ENCODE data around the gene SEMA5A.
"Not testable (repeated sequence)": the region's sequence is repeated elsewhere in the genome, so short reads cannot be mapped to it uniquely, and the experiment has no call there.

The SEMA5A gene

DNA sequence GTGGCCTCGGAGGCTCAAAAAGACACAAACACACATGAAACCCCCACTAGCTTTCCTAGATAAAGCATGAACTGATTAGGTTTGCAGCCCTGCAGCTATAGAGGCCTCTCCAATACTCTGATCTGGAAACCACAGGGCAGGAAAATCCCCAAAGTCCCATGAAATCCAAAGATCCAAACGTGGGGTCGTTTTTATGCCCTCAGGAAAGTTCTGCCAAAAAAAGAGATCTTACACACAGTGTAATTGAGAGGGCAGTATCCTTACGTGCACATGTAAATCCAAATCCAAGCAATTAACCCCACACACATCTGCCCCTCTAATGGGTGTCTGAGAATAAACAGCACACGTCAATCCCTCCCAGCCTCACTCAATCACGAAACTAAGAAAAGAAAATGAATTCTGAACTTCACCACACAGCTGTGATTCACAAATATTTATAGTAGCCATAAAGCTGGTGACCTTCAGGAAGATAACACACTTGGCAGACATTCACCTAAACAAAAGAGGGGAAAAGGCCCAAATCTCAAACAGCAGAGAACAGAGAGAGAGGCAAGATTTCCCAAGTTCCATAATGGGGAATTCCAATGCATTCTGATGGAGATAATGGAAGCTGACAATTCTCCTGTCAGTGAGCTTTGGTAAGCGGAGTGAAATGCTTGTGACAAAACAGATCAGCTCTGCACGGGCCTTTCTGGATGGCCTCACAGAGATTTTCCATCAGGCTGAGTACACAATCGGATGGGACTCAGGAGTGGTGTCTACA, 114.2 kb downstream of the SEMA5A start:
- no peak for DNase-seq

DNA sequence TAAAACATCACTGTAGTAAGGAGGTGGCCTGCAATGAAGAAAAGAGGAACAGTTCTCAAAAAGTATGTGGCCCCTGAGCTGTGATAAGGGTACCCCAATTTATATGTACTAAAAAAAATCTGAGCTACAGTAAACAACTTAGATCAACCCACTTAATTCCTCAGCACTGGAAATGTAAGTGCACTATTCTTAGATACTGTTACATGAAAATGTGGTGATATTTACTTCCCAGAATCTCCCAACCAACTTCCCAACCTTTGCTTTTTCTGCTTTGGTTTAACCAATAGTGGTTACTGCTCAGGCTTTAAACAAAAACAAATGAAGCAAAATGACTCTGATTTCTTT, 114.8 kb downstream of the SEMA5A start:
- no peak for DNase-seq

DNA sequence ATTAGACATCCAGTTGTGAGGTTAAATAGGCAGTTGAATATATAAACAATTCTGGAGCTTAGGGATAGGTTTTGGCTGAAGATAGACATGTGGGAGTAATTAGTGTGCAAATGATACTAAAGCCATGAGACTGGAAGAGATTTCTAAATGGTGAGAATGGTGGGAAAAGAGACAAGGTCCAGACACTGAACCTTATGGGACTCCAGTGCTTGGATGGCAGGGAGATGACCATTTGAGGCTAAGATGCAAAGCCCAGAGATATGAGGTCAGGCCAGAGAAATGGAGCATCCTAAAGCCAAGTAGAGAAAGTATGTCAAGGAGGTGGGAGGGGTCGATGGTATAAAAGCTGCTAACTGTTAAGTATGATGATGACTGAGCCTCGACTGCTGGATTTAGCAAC, 115.6 kb downstream of the SEMA5A start:
- no peak for DNase-seq

DNA sequence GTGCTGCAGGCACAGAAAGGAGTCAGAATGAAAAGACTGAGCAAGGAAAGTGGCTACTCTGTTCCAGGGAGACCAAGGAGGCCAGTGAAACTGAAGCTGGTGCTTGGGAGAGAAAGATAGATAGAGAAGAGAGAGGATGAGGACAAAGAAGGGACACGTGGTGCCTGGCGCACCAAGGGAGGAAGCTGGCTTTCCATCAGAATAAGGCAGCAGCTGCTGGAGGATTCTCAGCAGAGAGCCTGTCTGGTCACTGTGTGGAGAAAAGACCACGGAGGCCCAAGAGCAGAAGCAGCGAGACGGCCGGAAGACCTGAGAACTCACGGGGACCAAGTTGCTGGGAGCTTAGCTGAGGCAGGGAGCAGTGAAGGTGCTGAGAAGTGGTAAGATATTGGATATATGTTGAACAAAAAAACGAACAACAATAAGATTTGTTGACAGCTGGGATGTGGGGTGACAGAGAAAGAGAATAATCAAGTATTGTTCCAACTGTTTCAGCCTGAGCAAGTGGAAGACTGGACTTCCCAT, 116.1 kb downstream of the SEMA5A start:
- DNase-seq = no peak

DNA sequence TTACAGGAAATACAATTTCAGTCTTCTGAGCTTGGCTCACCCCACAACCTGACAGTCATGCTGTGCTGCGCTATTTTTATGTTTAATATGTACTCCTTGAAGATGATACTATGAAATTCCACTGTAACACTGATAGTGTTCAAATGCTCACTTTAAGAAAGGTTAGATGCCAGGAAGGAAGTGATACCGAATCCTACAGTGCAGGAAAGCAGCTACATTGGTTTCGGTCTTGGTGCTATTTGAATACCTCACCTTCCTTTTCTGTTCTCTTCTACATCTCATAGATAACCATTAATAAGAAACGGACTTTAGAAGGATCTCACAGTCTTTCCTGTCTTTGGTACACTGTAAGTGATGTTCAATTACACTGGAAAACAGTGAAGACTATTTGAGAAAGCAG, 117.6 kb downstream of the SEMA5A start:
- no peak for DNase-seq

DNA sequence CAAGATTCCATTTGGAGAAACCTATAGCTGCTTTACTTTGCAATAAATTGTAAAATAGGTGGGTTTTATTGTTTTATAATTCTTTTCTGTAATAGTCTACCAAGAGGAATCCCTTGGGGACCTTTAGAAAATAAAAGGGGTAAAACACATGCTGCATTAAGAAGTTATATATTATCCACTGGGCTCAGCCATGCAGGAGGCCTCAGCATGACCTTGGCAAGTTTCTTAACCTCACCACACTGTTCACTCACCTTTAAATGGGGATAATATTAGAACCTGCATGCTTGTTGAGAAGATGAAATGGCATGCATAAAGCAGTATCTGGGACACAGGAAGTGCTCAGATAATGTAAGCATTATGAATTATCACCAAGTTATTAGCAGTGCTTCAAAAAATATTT, 120.2 kb downstream of the SEMA5A start:
- DNase-seq = no peak

DNA sequence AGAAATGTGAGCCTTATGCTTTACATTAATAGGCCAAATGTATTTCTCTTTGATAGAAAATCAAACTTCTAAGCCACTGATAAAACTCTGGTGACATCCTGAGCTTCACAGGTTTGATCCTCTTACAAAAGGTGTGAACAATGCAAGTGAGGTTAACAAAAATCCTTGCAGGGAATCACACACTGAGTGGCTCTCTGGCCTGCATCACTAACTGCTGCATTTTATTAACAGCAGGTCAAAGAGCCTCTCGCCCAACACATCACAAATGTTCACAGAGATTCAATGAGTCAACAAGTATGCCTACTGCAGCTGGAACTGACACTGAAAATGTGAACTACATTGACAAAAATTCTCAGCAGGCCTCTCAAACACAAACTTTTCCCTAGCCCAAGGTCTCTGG, 122.3 kb downstream of the SEMA5A start:
- no peak for DNase-seq

DNA sequence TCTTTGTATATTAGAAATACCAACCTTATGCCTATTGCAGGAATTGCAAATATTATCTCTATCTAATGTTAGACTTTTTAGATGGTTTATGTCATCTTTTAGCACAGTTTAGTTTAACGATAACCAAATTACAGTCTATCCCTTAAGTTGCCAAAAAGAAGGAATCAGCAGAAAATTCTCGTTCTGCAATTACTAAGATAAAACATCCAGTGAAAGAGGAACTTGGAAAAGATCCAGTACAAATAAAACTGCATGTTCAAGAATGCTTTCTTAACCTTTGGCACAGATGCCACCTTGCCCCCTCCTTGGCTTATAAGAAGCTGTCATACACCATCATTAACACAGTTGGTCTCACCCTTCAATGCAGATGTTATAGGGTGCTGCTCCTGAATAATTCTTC, 124.0 kb downstream of the SEMA5A start:
- DNase-seq = no peak

DNA sequence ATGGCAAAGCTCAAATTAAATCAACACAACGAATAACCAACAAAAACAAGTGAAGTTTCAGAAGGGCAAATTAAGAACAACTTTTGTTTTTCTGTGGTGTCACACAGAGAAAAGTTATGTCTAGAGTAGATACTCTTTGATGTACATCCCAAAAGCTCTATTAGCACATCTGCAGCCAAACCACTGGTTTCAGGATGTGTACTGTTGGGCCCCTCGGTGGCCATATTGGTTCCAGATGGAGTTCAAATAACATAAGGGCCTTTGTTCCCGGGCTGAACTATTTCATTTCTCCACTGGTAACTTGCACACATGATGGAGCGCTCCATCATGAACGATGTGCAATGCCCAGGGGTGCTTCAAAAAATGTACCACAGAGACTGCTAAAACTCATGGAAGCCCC, 126.1 kb downstream of the SEMA5A start:
- no peak for DNase-seq

DNA sequence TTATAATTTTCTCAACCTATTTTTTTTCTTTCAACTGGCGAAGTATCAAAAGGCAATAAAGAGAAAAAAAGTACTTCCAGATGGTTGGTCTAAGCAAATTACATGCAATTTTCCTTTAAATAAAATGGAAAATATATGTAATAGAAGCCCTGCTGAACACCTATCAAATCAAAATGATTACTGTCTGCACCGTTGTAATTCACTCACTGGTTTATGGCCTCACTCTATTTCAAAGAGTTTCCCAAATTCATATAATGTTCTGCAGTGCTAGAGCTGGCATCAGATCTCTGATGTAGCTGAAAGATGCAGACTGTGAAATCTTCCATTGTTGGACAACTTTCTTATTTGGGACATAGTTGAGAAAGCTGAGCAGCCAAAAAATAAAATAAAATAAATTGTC, 130.3 kb downstream of the SEMA5A start:
- no peak for DNase-seq

DNA sequence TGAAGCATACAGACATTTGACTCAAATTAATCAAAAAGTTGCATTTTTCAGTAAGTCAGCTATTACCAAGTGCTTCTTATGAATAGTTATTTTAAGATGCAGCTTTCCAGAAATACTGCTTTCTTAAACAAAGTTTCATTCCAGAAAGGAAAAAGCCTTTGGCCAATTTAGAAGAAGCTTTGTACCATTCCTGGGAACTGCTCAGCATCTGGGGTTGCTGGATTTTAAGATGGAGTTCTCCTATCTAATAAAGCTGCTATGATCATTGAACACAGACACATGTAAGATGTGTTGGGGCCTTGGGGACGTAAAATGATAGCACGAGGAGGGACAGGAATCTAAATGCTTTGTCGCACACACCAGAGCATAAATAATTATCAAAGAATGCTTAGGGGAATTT, 130.8 kb downstream of the SEMA5A start:
- no peak for DNase-seq

DNA sequence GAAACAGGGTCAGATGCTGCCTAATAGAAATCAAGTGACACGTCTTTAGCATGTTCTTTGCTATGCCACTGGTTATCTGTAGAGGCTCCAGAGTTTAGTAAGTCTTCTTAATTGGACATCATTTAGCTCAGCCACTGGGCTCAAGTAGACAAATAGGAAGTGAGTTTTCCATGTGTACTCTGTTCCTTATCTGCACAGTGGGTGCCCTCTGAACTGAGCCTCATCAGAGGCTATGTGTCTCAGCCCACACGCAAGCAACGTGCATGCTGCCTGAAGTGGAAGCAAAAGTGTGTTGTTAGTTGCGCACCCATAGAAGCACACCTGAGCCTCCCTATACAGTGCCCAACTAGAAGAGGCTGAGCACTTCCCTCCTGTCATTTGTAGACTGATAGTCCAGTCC, 134.7 kb downstream of the SEMA5A start:
- DNase-seq = no peak

DNA sequence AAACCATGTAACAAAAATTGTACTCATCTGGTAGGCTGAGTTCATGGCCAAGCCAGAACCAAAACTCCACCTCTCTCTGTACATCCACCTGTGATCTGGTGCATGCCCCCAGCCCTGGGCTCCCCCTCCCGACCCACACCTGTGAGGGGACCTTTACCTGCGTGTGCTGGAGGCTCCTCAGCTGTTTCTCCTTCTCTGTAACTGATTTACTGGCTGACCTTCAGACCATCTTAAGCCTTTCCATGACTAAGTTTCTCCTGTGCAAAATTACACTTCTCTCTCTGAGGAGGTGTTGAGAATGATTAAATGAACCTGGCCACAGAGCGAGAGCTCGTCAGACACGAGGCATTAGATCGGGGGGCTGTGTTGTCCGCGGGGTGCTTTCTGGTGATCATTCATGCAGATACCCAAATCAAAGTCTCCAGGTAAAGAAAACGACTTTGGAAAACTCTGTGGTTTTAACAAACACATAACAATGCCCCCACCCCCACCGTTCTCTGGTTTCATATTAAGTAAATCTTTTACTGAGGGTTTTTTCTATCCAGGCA, 136.4 kb downstream of the SEMA5A start:
- no peak for DNase-seq

DNA sequence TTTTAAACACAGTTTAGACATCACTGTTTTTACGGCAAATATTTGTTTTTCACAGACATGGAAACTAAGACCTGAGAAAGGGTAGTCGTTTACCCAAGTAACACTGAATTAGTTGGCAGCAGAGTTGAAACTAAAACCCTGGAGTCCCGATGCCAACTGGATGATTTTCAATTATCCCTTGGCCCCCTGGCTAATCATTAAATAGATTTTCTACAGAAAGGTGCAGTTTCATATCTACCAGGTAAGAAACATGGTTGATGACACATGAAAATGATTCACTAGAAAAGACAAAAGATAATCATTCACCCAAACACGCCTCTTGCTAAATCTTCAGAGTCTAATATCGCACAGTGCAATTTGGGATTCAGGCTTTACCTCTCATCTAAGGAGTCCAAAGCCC, 136.9 kb downstream of the SEMA5A start:
- DNase-seq = no peak

DNA sequence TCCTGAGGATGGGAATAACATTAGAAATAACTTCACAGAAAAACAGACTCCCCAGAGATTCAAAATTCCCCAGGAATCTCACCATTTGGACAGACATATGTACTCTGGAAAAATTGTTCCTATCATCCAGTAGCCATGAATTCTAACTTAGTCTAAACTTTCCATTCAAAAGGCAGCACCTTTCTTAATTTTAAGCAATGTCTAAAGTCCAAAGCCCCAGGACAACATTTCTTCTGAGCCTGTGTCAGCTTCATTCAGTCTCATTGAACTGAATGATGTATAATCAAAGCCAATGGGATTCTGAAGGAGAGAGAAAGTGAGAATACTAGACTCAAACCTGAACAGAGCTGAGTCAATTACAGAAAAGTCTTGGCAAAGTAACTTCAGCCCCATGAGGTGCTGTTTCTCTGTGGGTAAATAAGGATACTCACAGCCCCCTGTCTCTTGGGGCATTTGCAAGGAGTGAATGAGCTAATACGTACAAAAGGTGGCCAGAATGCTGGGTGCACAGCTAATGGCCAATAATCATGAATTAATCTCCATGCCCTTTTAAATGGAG, 140.6 kb downstream of the SEMA5A start:
- no peak for DNase-seq

DNA sequence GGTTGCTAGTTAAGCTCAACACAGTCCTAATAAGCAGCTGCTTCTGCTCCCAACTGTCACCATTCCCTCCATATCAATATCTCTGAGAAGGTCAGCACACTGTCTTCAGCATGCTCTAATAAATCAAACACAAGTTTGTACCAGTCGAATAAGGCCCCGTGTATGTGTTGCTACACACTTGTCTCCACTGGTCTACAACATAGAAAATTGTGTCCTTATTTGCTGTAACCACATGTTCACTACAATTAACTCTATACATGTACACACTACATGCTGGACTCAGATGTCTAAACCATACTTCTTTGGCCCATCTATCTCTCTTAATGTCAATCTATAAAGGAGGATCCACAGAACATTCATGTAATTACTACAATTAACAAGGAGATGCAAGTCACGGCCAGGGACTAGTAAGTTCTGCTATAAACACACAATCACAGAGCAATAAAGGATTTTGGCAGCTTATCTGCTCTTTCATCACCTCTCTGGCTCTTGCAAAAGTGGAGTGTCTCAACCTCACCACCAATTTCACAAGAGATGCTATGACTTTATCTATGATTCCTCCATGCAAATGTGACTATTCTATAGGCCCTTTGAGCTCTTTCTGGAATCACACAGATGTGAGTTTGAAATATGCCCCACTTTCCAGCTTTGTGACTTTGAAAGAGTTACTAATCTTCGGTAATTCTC, 143.9 kb downstream of the SEMA5A start:
- DNase-seq = no peak

DNA sequence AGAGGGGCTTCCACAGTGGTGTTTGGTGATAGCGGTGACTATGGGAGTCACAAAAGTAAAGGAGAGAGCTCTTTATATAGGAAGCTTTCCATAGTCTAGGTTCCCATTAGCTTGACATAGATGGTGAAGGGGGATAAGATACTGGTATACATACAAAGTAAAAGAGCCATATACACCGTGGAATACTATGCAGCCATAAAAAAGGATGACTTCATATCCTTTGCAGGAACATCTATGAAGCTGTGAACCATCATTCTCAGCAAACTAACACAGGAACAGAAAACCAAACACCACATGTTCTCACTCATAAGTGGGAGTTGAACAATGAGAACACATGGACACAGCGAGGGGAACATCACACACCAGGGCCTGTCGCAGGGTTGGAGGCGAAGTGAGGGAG, 146.1 kb downstream of the SEMA5A start:
- DNase-seq = not testable (repeated sequence)

DNA sequence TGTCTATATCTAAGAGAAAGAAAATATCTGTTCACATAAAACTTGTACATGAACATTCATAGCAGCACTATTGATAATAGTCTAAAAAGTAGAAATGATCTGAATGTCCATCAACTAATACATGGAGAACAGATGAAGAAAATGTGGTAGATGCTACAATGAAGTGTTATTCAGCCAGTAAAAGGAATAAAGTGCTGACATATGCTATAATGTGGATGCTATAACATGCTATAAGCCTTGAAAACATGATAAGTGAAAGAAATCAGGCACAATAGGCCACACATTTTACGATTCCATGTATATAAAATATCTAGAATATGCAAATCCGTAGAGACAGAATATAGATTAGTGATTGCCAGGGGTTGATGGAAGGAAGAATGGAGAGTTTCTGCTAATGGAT, 146.8 kb downstream of the SEMA5A start:
- no peak for DNase-seq

DNA sequence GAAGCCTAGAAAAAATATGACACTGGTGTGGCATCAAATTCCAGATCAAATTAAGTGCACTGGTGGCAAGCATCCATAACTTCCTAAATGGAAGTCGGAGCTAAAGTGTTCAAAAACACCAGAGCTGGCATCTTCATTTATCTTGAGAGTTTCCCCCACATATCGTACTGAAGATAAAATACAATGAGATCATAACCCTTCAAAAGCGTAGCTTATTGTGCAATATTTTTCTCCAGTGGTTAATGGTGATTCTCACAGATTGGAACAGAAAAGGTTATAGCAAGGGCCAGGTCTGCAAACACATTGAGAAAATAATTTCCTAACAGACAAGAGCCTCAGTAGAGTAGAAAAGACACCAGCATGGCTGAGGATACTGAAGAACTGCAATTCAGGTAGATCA, 147.6 kb downstream of the SEMA5A start:
- DNase-seq = no peak

DNA sequence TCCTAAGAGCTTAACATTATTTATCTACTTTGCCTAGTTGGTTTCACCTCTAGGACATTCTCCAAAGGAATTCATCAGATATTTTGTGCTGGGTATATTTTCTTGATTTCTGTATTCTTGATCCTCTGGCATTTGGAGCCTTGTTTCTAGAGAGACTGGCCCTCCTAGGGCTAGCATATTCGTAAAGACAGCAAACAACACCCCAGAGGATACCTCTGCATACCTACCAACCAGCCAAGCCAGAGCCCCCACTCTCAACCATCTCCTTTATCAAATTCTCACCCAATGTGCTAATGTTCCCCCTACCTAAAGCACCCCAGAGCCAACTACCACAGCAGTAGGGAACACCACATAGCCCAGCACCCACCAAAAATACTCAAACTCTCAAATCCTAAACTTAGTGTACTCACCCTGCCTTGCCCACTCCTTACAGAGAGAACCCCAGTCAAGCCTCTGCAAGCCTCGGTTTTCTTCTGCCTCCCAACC, 149.5 kb downstream of the SEMA5A start:
- no peak for DNase-seq

DNA sequence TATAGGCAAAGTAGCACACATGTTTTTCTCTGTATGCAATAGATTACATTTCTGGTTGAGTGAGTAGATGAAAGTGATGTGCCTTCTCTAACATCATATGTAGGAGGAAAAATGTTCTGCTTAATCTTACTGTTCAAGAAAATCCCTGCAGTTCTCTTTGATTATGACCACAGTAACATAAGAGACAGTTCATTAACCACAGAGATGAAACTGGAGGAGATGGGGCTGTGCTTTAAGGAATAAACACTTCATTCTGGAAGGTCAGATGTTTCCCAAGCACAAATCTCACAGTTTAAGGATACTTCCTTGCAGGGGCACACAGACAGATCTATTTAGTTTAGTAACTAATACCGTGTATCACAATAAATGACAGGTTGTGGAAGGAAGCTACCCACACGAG, 150.2 kb downstream of the SEMA5A start:
- DNase-seq = no peak

DNA sequence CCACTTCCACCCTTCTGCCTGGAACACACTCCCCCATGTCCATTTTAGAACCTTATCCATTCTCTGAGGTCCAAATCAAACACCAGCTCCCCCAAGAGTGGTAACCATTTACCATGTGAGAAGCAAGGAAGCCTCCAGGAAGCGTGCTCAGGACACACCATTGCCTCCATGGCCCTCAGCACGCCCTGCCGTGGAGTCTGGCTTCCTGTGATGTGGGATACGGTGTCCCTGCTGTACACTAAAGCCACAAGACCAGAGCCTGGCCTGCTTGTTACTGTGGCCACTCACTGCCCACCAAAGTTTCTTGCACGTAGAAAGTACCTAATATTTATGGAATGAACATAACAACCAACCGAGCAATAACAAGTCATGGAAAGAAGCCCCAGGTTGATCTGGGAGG, 151.7 kb downstream of the SEMA5A start:
- no peak for DNase-seq

DNA sequence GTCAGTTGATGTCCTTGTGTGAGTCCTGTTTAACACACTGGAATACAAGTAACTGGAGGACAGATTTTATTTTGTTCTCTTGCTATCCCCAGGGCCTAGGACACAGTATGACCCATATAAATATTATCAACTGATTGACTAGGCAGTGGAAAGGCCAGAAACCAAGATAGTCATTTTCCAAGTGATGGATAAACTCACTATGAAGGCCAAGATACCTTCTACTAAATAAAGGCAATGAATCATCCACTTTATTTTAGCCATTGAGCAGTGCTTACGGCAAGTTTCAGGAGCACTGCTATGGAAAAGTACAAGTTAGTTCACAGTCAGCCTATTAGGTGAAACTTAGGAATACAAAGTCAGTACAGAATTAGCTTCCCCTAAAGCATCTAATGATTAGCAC, 153.2 kb downstream of the SEMA5A start:
- no peak for DNase-seq

DNA sequence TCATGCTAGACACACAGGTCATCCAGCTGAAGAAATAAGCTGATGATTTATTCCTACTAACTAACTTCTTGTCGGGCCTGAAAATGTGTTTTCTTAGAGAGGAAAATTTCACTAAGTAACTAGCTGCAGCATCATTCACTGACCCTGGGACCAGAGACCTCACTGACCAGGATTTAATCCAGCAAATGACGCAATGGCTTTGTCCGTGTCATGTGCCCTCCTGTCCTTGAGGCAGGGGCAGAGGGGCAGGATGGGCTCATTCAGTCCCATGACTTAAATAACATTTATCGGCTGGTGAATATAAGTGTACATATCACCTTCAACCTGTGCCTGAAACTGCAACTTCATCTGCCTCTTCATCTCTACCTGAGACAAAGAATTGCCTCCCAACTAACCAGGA, 154.8 kb downstream of the SEMA5A start:
- no peak for DNase-seq
